OCI-LY1 (cell line): Measurements from ENCODE around the gene SULF2.

ENCODE experiments used
- CTCF ChIP-seq: fragments of 200-600 bp; sonication (generic), shearing (Covaris generic); IDR thresholded peaks from 2 replicates; pipeline ENCODE4 v1.5.1; 2017; ENCODE audit warnings: mild to moderate bottlenecking, antibody characterized with exemption, low read length, moderate library complexity, mixed read lengths
- EZH2 ChIP-seq: fragments of 200-600 bp; sonication (generic), shearing (Covaris generic); IDR thresholded peaks from 2 replicates; pipeline ENCODE4 v1.8.0; 2017; ENCODE audit warnings: borderline replicate concordance, mixed run types, mild to moderate bottlenecking, antibody characterized with exemption, low read length, moderate library complexity, mixed read lengths

GRCh38 chr20:47669489-47669888 lies 115.8 kb downstream of the SULF2 start:
- TF ChIP-seq CTCF (no peak), EZH2 (no peak)
